ENCODE results near the gene MT2A. TPM values are rescaled to one million over a fixed set of nuclear protein-coding genes. Genes with fewer than 3 reads are reported as not detected.

Gene MT2A
- total and polyA plus RNA-seq, 2 of the 13 experiments (the other 11 are each of a cell fraction or from before 2014, with no cell fraction given) = 135 to 371 TPM

GRCh38 chr16:56625943-56626654 is 17.7 kb downstream of the MT2A start (continued):
- TF ChIP-seq, protein P1, sequence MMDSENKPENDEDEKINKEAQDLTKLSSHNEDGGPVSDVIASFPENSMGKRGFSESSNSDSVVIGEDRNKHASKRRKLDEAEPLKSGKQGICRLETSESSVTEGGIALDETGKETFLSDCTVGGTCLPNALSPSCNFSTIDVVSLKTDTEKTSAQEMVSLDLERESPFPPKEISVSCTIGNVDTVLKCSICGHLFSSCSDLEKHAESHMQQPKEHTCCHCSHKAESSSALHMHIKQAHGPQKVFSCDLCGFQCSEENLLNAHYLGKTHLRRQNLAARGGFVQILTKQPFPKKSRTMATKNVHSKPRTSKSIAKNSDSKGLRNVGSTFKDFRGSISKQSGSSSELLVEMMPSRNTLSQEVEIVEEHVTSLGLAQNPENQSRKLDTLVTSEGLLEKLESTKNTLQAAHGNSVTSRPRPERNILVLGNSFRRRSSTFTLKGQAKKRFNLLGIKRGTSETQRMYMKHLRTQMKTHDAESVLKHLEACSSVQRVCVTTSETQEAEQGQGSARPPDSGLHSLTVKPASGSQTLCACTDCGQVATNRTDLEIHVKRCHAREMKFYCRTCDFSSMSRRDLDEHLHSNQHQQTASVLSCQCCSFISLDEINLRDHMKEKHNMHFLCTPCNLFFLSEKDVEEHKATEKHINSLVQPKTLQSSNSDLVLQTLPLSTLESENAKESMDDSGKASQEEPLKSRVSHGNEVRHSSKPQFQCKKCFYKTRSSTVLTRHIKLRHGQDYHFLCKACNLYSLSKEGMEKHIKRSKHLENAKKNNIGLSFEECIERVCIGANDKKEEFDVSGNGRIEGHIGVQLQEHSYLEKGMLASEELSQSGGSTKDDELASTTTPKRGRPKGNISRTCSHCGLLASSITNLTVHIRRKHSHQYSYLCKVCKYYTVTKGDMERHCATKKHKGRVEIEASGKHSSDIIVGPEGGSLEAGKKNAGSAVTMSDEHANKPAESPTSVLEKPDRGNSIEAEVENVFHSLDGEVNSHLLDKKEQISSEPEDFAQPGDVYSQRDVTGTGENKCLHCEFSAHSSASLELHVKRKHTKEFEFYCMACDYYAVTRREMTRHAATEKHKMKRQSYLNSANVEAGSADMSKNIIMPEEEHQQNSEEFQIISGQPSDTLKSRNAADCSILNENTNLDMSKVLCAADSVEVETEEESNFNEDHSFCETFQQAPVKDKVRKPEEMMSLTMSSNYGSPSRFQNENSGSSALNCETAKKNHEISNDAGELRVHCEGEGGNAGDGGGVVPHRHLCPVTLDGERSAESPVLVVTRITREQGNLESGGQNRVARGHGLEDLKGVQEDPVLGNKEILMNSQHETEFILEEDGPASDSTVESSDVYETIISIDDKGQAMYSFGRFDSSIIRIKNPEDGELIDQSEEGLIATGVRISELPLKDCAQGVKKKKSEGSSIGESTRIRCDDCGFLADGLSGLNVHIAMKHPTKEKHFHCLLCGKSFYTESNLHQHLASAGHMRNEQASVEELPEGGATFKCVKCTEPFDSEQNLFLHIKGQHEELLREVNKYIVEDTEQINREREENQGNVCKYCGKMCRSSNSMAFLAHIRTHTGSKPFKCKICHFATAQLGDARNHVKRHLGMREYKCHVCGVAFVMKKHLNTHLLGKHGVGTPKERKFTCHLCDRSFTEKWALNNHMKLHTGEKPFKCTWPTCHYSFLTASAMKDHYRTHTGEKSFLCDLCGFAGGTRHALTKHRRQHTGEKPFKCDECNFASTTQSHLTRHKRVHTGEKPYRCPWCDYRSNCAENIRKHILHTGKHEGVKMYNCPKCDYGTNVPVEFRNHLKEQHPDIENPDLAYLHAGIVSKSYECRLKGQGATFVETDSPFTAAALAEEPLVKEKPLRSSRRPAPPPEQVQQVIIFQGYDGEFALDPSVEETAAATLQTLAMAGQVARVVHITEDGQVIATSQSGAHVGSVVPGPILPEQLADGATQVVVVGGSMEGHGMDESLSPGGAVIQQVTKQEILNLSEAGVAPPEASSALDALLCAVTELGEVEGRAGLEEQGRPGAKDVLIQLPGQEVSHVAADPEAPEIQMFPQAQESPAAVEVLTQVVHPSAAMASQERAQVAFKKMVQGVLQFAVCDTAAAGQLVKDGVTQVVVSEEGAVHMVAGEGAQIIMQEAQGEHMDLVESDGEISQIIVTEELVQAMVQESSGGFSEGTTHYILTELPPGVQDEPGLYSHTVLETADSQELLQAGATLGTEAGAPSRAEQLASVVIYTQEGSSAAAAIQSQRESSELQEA (CRISPR knock-in tag; IDR thresholded peaks at IDR 0.05; ENCODE audit: not compliant biosample characterization) = no peak
- TF ChIP-seq ZNF136 (CRISPR knock-in tag; IDR thresholded peaks at IDR 0.05; ENCODE audit: low read depth) = no peak
- 0 out of 2 replicates have a peak, but pooled peaks have one; percentile 58 for TF ChIP-seq SMAD9 (CRISPR knock-in tag; IDR thresholded peaks at IDR 0.05)
- TF ChIP-seq ZC3H4 (CRISPR knock-in tag; IDR thresholded peaks at IDR 0.05; ENCODE audit: borderline replicate concordance) = no peak
- TF ChIP-seq PCBP2 (optimal IDR thresholded peaks at IDR 0.05; ENCODE audit: low read depth, low read length, poor library complexity, severe bottlenecking) = no peak
- TF ChIP-seq, protein P2, sequence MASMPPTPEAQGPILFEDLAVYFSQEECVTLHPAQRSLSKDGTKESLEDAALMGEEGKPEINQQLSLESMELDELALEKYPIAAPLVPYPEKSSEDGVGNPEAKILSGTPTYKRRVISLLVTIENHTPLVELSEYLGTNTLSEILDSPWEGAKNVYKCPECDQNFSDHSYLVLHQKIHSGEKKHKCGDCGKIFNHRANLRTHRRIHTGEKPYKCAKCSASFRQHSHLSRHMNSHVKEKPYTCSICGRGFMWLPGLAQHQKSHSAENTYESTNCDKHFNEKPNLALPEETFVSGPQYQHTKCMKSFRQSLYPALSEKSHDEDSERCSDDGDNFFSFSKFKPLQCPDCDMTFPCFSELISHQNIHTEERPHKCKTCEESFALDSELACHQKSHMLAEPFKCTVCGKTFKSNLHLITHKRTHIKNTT (CRISPR knock-in tag; IDR thresholded peaks at IDR 0.05) = peak; percentile 17; the same call in 1 of the 2 replicates
- TF ChIP-seq HOXA9 (CRISPR knock-in tag; IDR thresholded peaks at IDR 0.05; ENCODE audit: borderline replicate concordance) = no peak
- no peak for TF ChIP-seq ZSCAN12 (CRISPR knock-in tag; IDR thresholded peaks at IDR 0.05)
- peak; percentile 19; the same call in 1 of the 2 replicates for TF ChIP-seq GFI1 (CRISPR knock-in tag; IDR thresholded peaks at IDR 0.05; ENCODE audit: borderline replicate concordance)
- no peak for TF ChIP-seq ELF4 (CRISPR knock-in tag; IDR thresholded peaks at IDR 0.05; ENCODE audit: borderline replicate concordance)
- no peak for TF ChIP-seq AHDC1 (CRISPR knock-in tag; IDR thresholded peaks at IDR 0.05; ENCODE audit: borderline replicate concordance)
- TF ChIP-seq ZNF34 (CRISPR knock-in tag; IDR thresholded peaks at IDR 0.05; ENCODE audit: borderline replicate concordance) = 0 out of 2 replicates have a peak, but pooled peaks have one; percentile 46
- no peak for TF ChIP-seq ZNF234 (CRISPR knock-in tag; conservative IDR thresholded peaks at IDR 0.05)
